ENCODE measurements around the gene BTN1A1. TPM values are rescaled to one million over a fixed set of nuclear protein-coding genes. Genes with fewer than 3 reads are reported as not detected.
"Not testable (repeated sequence)": the region's sequence is repeated elsewhere in the genome, so short reads cannot be mapped to it uniquely, and the experiment has no call there.

BTN1A1 gene
- total RNA-seq, 1 experiment from 2014 or later = not detected

DNA sequence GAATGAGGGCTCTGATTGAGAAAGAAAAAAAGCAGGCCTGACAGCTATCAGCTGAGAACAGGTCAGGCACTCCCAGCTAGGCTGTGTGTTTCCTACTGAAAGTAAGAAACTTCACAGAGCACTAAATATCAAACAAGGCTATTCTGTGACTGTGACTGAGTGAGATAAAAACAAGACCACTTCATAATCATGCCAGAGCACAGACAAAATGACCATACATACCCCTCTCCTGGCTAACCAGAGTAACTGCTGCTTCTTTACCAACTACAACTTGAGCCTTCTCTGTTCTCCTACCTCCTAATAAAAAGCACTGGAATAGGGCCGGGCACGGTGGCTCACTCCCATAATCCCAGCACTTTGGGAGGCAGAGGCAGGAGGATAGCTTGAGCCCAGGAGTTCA is 6.8 kb upstream of the BTN1A1 start:
- DNase-seq = no peak

DNA sequence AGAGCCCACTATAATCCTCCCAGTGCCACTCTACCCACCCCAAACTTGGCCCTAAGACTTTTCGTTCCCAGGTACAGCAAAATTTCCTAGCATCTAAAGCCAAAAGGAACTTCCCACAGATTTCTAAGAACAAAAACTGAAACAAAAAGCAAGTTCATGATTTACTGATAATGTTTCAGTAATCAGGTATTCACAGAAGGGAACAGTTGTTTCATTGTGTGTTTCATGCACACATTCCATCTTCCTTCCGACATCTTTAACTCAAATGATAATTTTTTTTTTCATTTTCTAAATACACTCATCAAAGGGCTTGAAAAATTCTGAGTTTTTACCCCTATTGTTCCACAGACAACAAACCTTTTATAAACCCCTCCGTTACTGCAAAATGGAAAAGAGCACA is 6.0 kb upstream of the BTN1A1 start:
- H3K27me3 ChIP-seq = no peaks in the 10 kb centered on the region
- no peak for DNase-seq
- no peak overlapping the region for H3K4me3 ChIP-seq
- H3K36me3 ChIP-seq = no peaks in the 10 kb centered on the region
- no peaks in the 10 kb centered on the region for H3K9me3 ChIP-seq

More for the DNA sequence above, 6.8 kb upstream of the BTN1A1 start:
- Histone ChIP-seq H3K36me3 (no peaks in the 10 kb centered on the region), H3K9me3 (no peaks in the 10 kb centered on the region), H3K27me3 (no peaks in the 10 kb centered on the region), H3K4me3 (no peak overlapping the region)

DNA sequence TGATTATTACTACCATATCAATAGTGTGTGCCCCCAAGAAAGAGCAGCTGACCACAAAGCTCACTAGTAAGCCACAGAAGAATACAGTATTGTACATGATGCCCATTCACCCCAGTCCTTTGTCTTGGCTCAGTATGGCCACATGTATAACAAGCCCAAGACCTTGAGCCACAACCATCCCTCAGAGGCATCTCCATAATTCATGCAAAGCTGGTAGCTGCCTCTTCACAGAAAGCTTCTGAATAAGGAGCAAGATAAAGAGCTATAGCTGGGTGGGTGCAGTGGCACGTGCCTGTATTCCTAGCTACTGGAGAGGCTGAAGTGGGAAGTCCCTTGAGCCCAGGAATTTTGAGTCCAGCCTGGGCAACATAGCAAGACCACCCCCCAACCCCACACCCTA is 4.8 kb upstream of the BTN1A1 start:
- Histone ChIP-seq H3K27me3 (no peaks in the 10 kb centered on the region), H3K9me3 (no peaks in the 10 kb centered on the region), H3K36me3 (no peaks in the 10 kb centered on the region), H3K4me3 (no peak overlapping the region)
- no peak for DNase-seq

DNA sequence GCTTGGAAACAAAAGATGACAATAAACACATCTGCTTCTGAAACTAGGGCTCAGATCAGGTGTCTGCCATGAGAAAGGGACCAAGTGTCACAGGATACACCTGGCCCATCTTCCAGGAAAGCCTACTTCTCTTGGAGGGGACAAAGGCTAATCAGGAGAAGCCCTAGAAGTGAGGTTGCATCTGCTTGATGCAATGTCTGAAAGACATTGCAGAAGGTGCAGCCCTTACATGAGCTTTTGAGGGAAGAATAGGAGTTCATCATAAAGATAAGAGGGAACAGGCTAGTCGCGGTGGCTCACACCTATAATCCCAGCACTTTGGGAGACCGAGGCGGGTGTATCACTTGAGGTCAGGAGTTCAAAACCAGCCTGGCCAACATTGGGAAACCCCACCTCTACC is 2.5 kb upstream of the BTN1A1 start:
- H3K36me3 ChIP-seq = no peaks in the 10 kb centered on the region
- no peaks in the 10 kb centered on the region for H3K9me3 ChIP-seq
- H3K4me3 ChIP-seq = no peak overlapping the region
- no peak for DNase-seq
- peaks cover 2% of the 10 kb centered on the region; the same call in 1 of the 2 replicates for H3K27me3 ChIP-seq

DNA sequence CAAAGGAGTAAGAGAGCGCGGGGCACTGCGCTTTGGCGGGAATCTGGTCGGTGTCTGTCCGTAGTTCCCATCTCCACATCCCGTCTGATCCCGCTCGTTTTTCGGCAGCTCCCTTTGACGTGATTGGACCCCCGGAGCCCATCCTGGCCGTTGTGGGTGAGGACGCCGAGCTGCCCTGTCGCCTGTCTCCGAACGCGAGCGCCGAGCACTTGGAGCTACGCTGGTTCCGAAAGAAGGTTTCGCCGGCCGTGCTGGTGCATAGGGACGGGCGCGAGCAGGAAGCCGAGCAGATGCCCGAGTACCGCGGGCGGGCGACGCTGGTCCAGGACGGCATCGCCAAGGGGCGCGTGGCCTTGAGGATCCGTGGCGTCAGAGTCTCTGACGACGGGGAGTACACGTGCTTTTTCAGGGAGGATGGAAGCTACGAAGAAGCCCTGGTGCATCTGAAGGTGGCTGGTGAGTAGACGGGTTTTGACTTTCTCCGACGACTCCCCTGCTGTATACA is 1.4 kb downstream of the BTN1A1 start:
- Histone ChIP-seq H3K4me3 (peak overlapping the region; percentile 21; the same call in 1 of the 2 replicates), H3K9me3 (no peaks in the 10 kb centered on the region), H3K27me3 (peaks cover 2% of the 10 kb centered on the region; the same call in 1 of the 2 replicates), H3K36me3 (no peaks in the 10 kb centered on the region)
- DNase-seq = peak; percentile 27

DNA sequence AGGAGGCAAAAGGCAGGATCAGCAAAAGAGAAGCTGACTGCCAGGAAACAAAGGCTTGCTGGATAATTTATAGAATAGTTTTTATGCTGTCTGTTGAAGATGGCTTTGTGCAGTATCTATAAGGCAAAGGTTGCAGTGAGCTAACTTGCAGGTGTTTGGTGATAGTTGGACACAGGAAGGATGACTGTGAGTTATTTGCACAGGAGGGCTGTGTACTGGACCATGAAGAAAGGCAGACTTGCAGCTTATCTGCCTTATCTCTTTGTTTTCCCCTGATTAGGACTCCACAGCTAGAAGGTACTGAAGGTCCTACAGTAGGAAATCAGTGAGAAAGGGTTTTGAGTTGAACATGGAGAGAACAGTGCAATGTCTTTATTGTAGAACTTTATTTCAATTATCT is 2.1 kb downstream of the BTN1A1 start:
- DNase-seq = no peak
- Histone ChIP-seq H3K36me3 (no peaks in the 10 kb centered on the region), H3K27me3 (peaks cover 2% of the 10 kb centered on the region; the same call in 1 of the 2 replicates), H3K9me3 (no peaks in the 10 kb centered on the region), H3K4me3 (peak overlapping the region; percentile 21; the same call in 1 of the 2 replicates)

DNA sequence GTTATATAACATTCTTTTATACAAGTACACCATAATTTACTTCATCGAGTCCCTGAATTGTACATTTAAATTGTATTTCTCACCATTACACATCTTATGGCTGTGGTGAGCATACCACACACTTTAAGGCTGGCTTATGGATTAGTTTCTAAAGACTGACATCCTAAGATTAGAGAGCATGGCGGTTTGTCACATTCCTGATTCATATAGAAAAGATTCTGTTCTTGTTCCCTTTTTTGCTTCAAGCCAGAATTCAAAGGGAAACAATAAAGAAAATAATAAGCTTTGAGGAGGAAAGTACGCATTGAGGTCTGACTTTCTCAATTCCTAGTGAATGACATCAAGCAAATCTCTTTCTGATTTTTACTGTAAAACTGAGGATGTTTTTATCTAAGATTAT is 2.5 kb downstream of the BTN1A1 start:
- H3K36me3 ChIP-seq = no peaks in the 10 kb centered on the region
- no peak overlapping the region for H3K4me3 ChIP-seq
- no peak for DNase-seq
- no peaks in the 10 kb centered on the region for H3K9me3 ChIP-seq
- H3K27me3 ChIP-seq = peaks cover 2% of the 10 kb centered on the region; the same call in 1 of the 2 replicates

DNA sequence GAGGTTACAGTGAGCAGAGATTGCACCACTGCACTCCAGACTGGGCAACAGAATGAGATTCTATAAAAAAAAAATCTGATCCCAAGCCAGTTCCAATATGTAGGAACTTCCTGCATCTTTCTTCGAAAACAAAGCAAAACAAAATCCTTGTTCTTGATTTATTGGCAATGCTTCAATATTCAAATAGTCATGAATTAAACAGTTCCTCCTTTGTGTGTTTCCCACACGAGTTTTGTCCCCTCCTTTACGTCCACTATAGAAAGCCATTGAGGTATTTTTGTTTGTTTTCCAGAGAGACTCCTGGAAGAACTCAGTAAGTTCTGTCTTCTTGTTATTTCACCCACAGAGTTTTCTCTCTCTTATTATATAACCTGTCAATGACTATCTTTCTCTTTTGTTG is 7.6 kb downstream of the BTN1A1 start:
- no peak for DNase-seq
- no peaks in the 10 kb centered on the region for H3K36me3 ChIP-seq
- H3K9me3 ChIP-seq = no peaks in the 10 kb centered on the region
- H3K4me3 ChIP-seq = no peak overlapping the region
- no peaks in the 10 kb centered on the region for H3K27me3 ChIP-seq

DNA sequence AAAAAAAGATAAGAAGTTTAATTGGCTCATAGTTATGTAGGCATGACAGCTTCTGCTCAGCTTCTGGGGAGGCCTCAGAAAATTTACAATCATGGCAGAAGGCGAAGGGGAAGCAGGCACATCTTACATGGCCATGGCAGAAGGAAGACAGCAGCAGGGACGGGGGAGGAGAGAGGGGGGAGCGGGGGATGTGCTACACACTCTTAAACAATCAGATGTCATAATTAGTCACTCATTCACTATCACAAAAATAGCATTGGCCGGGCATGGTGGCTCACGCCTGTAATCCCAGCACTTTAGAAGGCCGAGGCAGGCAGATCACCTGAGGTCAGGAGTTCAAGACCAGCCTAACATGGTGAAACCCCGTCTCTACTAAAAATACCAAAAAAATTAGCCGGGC is 10.9 kb downstream of the BTN1A1 start:
- H3K27me3 ChIP-seq, H3K9me3 ChIP-seq, H3K4me3 ChIP-seq, DNase-seq, H3K36me3 ChIP-seq: not testable (repeated sequence)

DNA sequence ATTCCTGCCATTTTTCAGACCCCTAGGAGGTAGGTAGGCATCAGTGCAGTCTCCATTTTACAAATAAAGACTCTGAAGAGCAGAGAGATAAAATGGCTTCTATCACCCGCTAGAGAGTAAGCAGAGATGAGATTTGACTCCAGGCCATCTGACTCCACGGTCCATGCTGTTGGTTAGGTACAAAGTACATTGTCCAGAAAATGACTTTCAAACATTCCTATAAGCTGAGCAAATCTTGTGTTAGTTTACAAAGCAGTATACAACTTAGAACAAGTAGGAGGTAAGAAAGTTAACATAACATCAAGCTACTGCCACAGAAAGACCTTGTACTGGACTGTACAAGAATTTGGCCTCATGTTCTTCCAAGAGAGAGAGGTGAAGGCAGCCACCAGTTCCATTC is 14.9 kb downstream of the BTN1A1 start:
- DNase-seq = no peak
- no peak overlapping the region for H3K4me3 ChIP-seq
- H3K27me3 ChIP-seq = no peaks in the 10 kb centered on the region

DNA sequence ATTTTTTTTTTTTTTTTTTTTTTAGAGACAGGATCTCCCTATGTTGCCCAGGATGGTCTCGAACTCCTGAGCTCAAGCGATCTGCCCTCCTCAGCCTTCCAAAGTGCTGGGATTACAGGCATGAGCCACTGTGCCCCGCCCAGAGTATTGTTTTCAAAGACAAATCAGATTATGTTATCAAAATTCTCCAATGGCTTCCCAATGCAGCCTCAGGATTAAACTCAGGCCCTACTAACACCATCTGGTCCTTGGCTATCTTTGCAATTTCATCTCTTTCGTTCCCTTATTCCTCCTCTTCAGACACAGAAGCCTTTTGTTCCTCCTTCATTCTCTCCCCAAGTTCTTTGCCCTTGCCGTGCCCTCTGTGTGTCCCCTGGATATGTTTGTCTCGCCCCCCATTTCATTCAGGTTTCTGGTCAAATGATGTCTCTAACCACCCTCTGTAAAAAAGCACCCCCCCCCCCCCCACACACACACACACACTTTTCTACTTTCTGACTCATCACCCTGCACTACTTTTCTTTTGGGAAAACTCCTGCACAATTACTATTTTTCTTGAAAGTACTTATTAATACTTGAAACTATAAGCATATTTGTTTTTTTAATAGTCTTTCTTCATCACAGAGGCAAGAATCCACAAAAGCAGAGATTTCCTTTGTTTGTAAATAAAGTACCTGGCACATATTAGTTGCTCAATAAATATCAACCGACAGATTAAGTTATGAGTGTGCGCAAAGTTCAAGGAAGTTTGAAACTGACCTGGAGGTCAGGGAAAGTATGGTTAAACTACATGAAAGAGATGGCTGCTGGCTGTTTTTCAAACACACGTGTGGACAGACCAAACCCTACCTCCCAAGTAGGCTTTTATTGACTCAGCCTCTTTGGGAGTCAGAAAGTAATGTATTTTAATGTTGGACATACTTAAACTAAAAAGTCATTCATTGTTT is 16.7 kb downstream of the BTN1A1 start:
- DNase-seq = no peak
- H3K27me3 ChIP-seq = no peaks in the 10 kb centered on the region
- no peaks in the 10 kb centered on the region for H3K9me3 ChIP-seq
- H3K36me3 ChIP-seq = no peaks in the 10 kb centered on the region
- no peak overlapping the region for H3K4me3 ChIP-seq

More for the DNA sequence above, 14.9 kb downstream of the BTN1A1 start:
- no peaks in the 10 kb centered on the region for H3K36me3 ChIP-seq
- H3K9me3 ChIP-seq = no peaks in the 10 kb centered on the region

DNA sequence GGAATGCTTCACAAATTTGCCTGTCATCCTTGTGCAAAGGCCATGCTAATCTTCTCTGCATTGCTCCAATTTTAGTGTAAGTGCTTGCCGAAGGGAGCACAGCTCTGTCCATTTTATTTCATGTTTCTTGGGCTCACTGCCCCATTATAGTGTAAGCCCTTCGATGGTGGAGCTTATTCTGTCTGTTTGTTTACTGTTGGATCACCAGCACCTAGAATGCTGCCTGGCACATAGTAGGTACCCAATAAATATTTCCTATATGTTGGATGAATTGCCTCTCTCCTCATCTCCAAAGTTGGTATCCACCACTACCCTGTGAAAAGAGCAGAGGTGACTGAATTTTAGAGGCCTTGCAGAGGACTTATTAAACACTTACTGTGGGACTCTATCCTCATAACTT is 19.3 kb downstream of the BTN1A1 start:
- H3K4me3 ChIP-seq = no peak overlapping the region
- no peaks in the 10 kb centered on the region for H3K36me3 ChIP-seq
- no peaks in the 10 kb centered on the region for H3K9me3 ChIP-seq
- no peaks in the 10 kb centered on the region for H3K27me3 ChIP-seq
- no peak for DNase-seq

DNA sequence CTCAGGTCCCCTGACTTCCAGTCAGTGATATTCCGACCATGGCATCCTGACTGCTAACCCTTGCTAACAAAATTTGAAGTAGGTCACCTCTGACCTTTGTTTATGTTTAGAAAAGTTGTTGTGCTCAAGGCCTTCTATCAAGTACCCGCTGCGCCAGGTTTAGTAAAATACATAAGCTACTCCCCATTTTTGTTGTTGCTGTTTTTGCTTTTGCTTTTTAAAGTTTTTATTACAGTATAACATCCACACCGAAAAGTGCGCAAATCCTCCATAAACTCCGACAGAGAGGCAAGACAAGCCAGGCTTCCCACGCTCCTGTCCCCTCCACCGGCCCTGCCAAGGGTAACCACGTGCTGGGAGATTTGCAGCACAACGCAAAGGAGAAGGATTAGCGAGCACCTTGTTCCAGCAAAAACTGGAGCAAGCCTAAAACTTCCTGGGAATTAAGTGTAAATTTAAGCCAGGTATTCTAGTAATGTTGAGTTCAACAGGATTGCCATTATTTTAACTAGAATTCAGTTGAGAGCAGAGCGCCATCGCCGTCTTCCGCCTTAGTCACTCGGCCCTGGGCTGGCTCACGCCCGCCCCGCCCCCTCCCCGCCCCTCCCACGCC is 20.2 kb downstream of the BTN1A1 start:
- Histone ChIP-seq H3K4me3 (peak overlapping the region; percentile 33), H3K36me3 (no peaks in the 10 kb centered on the region), H3K27me3 (no peaks in the 10 kb centered on the region), H3K9me3 (no peaks in the 10 kb centered on the region)
- DNase-seq = peak; percentile 29

DNA sequence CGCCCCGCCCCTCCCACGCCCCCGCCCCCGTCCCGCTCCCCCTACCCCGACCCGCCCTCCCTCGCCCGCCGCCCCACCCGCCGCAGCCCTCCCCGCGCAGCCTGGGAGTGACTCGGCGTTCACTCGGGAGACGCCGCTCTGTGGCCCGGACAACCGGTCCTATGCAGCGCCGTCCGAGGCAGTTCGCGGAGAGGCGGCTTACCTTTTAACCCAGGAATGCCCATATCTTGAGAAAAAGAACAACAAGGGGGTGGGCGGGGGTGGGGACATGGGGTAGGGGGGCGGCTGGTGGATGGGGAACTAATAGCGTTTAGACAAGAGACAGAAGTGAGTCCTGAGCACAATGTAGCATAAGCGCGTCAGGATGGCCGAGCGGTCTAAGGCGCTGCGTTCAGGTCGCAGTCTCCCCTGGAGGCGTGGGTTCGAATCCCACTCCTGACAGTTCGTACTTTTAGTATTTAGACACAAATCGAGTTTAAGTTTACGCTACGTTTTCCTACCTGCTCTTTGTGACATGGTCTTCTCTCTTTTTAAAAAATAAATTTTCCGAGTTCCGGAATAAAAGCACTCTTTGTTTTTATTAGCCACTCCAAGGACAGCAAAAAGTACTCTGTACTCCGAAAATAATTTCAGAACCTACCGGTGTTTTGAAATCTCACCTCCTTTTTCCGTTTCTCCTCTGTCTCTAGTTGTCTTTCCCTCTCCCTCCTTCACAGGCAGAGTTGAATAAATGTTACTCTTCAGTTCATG is 20.9 kb downstream of the BTN1A1 start:
- Histone ChIP-seq H3K9me3 (no peaks in the 10 kb centered on the region), H3K4me3 (peak overlapping the region; percentile 63), H3K27me3 (no peaks in the 10 kb centered on the region), H3K36me3 (no peaks in the 10 kb centered on the region)
- peak; percentile 80 for DNase-seq

DNA sequence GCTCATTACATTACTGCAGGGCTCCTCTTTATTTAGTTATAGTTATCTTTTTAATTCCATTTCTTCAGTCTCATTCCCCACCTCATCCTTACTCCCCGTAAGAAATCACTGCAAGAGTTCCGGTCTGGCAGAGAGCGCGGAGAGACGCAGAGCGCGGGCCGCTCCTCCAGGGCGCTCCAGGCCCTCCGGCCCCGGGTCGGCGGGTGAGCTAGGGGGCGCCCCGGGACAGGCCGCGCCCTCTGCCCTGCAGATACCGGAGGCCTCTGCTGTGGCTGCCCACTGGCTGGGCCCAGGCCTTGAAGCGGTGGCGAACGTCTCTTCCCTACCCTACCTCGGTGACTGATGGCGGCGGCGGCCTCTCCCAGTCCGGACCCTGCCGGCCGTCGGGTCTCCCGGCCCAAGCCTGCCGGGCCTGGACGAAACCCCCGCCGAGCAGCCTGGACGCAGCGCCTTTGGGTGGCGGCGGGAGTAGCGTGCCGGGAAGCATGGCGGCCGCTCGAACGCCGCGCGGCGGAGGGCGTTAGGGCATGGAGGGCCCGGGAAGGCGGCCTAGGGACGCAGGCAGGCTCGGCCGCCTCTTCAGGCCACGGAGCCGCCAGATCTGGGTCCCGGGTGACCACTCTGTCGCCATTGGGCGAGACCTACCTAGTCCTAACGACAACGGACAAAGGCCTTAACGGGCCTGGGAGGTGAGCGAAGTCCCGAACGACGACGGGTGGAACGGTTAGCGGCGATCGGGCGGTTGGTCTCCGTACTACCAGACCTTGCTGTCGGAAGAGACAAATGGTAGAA is 21.7 kb downstream of the BTN1A1 start:
- H3K36me3 ChIP-seq = no peaks in the 10 kb centered on the region
- no peaks in the 10 kb centered on the region for H3K9me3 ChIP-seq
- H3K4me3 ChIP-seq = peak overlapping the region; percentile 63
- peak; percentile 84 for DNase-seq
- H3K27me3 ChIP-seq = no peaks in the 10 kb centered on the region

DNA sequence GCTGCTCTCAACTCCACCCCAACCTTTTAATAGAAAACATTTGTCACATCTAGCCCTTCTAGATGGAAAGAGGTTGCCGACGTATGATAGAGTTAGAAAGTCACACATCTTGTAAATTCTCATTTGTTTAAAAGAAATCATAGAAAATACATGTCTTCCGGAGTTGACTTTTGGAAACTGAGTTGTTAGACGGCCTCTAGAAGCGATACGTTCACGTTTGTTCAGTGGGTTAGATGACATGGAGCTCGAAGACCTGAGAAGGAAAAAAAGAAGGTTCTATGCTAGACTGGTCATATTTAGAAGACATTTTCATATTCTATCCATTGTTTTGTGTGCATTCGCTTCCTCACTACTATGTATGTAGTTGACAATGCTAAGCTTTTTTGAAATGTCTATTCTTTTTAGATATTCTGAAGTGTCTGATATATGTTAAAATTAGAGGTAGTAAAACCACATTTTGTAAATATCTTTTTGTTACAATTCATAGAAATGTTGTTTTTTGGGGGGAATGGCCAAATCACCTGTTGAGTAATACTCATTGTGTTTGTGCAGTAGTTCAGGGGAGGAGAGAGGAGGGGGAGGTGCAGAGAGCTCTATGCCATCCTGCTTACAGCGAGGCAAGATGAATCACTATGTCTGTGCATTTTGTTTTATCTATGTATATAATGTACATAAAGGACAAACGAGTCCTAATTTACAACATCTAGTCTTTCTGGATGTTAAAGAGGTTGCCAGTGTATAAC is 22.6 kb downstream of the BTN1A1 start:
- not testable (repeated sequence) for H3K36me3 ChIP-seq, H3K27me3 ChIP-seq, H3K9me3 ChIP-seq
- DNase-seq = peak; percentile 58
- peak overlapping the region; percentile 63 for H3K4me3 ChIP-seq

All from MG63 (cell line).